DMS 273 (cell line): ENCODE measurements around the gene SNIP1.
"Not testable (repeated sequence)": the region's sequence is repeated elsewhere in the genome, so short reads cannot be mapped to it uniquely, and the experiment has no call there.

Source experiments
- DNase-seq: peaks from one replicate; lab custom pipeline; 2025; ENCODE audit not compliant: unreplicated experiment; lab: John Stamatoyannopoulos, UW

SNIP1 gene

DNA sequence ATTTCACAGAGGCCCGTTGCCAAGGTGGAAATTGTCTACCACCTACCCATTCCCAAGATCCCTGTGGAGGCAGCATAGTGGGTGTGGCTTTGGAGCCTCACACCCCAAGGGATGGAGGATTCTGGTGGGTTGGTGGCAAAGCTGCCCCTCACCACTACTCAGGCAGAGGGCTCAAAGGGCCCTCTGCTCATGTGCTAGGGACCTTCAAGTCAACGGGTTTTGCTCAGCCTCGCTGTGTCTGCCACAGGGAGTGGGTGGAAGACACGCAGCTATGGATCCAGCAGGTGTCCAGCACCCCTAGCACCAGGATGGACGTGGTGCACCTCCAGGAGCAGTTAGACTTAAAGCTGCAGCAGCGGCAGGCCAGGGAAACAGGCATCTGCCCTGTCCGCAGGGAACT is 5.0 kb upstream of the SNIP1 start:
- no peak for DNase-seq

GRCh38 chr1:37558411-37558810 is 4.3 kb upstream of the SNIP1 start:
- peak; percentile 35 for DNase-seq

DNA sequence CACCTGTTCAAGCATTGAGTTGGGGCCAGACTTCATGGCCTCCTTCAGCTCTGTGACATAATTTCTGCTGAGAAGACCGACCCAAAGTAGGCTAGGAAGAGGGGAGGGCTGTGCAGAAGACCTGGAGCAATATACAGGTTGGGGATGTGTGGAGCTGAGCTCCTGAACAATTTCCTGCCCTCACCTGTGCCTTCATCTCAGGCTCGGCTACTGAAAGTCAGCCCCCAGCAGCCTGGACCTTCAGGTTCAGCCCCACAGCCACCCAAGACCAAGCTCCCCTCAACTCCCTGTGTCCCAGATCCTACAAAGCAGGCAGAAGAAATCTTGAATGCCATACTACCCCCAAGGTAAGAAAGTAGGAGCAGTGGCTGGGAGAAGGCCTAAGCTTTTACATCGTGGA is 3.3 kb upstream of the SNIP1 start:
- DNase-seq = no peak

GRCh38 chr1:37556712-37557196 is 2.7 kb upstream of the SNIP1 start, which contains the start of gene DNALI1:
Gene DNALI1 (plus strand): TSS chr1:37556940. CDS start chr1:37556995, 55 bp downstream.
- DNase-seq = peak; percentile 62

DNA sequence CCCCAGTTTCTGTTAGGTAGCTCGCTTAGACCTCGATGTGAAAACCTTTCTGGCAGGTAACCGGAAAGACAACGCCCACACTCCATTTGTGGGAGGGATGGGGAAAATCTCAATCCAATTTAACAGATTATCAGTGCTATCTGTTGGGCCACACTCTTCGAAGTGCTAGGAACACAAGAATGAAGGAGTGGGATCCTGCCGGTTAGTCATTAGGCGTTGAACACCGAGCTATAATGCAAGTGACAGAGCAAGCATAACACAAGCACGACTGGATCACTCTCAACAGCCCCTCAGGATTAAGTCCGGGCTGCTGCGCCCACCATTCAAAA is 531 bp downstream of the SNIP1 start:
- no peak for DNase-seq

- no peak for DNase-seq
Measured at GRCh38 chr1:37549341-37549740, 4.8 kb downstream of the SNIP1 start.

DNA sequence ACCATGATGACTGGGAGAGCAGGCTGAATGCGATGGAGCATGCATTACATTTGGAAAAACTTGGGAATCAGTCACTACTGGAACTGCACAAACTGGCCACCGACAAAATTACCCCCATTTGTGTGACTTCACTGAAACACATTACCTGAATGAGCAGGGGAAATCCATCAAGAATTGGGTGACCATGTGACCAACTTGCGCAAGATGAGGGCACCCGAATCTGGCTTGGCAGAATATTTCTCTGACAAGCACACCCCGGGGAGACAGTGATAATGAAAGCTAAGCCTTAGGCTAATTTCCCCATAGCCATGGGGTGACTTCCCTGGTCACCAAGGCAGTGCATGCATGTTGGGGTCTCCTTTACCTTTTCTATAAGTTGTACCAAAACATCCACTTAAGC is 9.1 kb downstream of the SNIP1 start:
- no peak for DNase-seq

DNA sequence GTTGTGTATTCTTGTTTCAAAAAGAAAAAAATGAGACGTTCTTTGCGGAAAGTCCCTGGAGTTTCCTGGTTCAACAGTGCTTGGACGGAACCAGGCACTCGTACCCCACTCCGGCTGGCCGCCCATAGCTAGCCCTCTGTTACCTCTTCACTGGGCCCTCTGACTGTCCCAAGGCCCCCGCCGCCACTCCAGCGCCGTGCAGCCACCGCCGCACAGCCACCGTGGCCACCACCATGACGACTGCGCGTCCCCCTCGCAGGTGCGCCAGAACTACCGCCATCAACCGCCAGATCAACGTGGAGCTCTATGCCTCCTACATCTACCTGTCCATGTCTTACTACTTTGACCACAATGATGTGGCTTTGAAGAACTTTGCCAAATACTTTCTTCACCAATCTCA is 9.6 kb downstream of the SNIP1 start:
- no peak for DNase-seq

GRCh38 chr1:37540036-37540785 is 13.9 kb downstream of the SNIP1 start:
- no peak for DNase-seq

DNA sequence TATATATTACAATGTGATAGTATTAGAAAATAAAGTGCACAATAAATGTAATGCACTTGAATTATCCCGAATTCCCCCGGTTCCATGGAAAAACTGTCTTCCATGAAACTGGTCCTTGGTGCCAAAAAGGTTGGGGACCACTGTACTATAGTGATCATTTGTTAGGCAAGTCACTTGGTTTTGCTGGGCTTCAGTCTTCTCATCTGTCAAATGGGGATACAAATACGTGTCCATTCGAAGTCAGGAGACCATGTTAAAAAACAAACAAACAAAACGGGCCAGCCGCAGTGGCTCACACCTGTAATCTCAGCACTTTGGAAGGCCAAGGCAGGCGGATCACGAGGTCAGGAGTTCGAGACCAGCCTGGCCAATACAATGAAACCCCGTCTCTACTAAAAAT is 14.9 kb downstream of the SNIP1 start:
- DNase-seq = not testable (repeated sequence)

DNA sequence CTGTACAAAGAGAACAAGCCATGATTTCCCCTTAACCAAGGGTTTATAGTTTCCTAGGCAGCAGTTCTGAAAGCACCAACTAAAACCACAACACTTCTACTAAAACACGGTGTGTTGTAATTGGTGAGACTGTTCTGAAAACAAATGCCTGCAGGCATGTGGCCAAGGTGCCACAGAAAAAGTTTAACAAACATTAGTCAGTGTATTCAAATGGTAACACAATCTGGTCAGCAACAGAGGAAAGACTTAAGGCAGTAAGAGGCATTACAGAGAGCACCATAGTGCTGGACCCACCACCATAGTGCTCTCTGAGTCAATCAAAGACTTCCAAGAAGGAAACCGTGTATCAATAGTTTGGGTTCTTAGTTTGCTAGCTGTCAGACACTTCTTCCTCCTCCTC is 16.7 kb downstream of the SNIP1 start:
- DNase-seq = no peak

- DNase-seq = no peak
Measured at GRCh38 chr1:37533317-37534093, 20.6 kb downstream of the SNIP1 start.

DNA sequence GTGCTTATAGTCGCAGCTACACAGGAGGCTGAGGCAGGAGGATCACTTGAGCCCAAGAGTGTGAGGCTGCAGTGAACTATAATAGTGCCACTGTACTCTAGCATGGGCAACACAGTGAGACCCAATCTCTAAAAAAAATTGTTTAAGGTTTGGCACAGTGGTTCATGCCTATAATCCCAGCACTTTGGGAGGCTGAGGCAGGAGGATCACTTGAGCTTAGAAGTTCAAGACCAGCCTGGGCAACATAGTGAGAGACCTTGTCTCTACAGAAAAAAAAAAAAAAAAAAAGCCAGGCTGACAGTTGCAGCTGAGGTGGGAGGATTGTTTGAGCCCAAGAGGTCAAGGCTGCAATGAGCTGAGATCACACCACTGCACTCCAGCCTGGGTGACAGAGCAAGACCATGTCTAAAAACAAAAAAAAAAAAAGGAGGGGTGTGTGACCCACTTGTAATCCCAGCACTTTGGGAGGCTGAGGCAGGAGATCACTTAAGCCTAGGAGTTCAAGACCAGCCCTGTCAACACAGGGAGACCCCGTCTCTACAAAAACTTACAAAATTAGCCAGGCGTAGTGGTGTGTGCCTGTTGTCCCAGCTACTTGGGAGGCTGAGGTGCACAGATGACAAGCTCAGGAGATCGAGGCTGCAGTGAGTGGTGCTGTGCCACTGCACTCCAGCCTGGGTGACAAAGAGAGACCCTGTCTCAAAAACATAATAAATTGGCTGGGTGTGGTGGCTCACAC is 21.5 kb downstream of the SNIP1 start:
- not testable (repeated sequence) for DNase-seq

GRCh38 chr1:37529888-37530287 is 24.2 kb downstream of the SNIP1 start:
- DNase-seq = not testable (repeated sequence)

DNA sequence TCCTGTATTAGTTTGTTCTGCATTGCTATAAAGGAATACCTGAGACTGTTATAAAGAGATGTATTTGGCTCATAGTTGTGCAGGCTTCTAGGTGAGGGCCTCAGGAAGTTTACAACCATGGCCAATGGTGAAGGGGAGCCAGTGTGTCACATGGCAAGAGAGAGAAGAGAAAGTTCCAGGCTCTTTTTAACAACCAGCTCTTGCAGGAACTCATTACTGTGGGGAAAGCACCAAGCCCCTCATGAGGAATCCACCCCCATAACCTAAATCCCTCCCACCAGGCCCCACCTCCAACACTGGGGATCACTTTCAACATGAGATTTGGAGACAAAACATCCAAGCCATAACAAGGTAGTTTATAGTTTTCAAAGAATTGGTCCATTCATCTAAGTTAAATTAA is 34.5 kb downstream of the SNIP1 start:
- DNase-seq = no peak

DNA sequence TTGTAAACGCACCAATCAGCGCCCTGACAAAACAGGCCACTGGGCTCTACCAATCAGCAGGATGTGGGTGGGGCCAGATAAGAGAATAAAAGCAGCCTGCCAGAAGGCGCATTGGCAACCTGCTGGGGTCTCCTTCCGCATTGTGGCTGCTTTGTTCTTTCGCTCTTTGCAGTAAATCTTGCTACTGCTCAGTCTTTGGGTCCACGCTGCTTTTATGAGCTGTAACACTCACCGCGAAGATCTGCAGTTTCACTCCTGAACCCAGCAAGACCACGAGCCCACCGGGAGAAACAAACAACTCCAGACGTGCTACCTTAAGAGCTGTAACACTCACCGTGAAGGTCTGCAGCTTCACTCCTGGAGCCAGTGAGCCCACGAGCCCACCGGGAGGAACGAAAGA is 35.2 kb downstream of the SNIP1 start:
- DNase-seq = not testable (repeated sequence)

DNA sequence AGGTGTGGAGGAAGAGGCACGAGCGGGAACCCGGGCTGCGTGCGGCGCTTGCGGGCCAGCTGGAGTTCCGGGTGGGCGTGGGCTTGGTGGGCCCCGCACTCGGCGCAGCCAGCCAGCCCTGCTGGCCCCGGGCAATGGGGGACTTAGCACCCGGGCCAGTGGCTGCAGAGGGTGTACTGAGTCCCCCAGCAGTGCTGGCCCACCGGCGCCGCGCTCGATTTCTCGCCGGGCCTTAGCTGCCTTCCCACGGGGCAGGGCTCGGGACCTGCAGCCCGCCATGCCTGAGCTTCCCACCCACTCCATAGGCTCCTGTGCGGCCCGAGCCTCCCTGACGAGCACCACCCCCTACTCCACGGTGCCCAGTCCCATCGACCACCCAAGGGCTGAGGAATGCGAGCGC is 35.9 kb downstream of the SNIP1 start:
- DNase-seq = not testable (repeated sequence)

DNA sequence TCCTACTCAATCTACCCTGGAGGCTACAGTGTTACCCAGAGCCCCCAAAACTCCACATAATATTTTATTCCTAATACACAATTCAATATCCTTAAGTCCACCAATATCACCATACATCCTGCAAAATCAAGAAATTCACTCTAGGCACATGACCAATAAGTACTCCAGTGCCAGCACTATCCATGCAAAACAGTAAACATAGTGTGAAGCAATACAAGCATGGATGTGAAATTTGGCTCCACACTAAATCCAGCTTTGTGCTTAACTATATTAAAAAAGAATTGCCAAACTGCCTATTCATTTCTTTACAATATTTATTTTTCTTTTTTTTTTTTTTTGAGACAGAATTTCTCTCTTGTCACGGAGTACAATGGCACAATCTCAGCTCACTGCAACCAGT is 36.5 kb downstream of the SNIP1 start:
- DNase-seq = no peak

- peak; percentile 33 for DNase-seq
Measured at GRCh38 chr1:37515185-37516034, 38.7 kb downstream of the SNIP1 start.

DNA sequence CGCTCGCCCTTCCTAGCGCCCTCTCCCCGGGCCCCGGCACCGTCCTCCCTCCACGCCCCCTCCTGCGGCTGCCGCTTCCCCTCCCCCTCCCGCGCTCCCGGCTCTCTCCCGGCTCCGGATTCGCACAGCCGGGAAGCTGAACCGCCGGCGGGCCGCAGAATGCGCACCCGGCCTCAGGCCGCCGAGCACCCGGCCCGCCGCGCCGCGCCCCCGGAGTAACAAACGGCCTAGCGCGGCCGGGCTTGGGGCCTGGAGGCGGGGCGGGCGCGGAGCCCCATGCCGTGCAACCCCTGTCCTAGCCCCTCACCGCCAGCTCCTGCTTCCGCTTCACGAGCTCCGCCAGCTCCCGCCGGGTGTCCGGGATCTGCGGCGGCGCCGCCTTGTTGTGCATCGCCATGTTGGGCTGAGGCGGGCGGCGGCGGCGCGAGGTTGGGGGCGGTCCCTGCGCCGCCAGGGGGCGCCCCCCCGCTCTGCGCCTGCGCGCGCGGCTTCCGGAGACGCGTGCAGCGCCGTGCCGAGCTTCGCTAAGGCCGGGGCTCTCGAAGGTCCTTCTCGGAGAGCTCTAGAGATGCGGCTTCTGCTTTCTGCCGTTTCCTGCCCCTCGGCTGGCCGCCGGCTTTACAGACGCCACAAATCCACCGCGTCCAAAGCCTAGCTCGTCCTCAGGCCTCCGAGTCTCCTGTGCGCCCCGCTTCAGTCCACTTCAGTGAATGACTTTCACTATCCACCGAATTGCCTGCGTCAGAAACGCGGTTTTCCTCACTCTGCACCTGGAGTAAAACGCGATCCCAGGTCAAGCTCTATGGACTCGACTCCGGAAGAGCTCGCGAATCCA is 39.5 kb downstream of the SNIP1 start, which contains the start of gene MEAF6:
Gene MEAF6 (minus strand): TSS at position 417 of the 835 bp plus-strand sequence. CDS start 20 bp downstream, at position 397.
- DNase-seq = peak; percentile 95
